K562 (cell line): Measurements from ENCODE around the gene GPSM3. TPM values are rescaled to one million over a fixed set of nuclear protein-coding genes. Genes with fewer than 3 reads are reported as not detected.

Experiments used
- ATF1 ChIP-seq, 2 experiments: fragments of 450-650 bp in 1 of 2; IDR thresholded peaks; 2 replicates each; pipeline ENCODE4 v1.6.1; 2016; ENCODE audit warnings: missing compliant biosample characterization in 1 of 2, missing genetic modification characterization in 1 of 2
- CHD4 ChIP-seq: fragments of 200-600 bp; sonication (generic); IDR thresholded peaks from 3 replicates; pipeline ENCODE4 v1.6.1; 2012; ENCODE audit warnings: low read depth, mild to moderate bottlenecking, mixed read lengths, low read length, inconsistent platforms; ENCODE audit not compliant: insufficient read depth, insufficient replicate concordance, poor library complexity, severe bottlenecking
- CREBBP ChIP-seq: IDR thresholded peaks from one replicate; pipeline ENCODE4 v1.6.1; 2012; ENCODE audit warnings: low read depth, mild to moderate bottlenecking, control low read depth, inconsistent platforms, low read length
- DMBX1 ChIP-seq: fragments of 250-450 bp; sonication (Bioruptor Pico); IDR thresholded peaks from 2 replicates; pipeline ENCODE4 v1.8.0; 2022; ENCODE audit warnings: inconsistent platforms, mild to moderate bottlenecking, moderate library complexity, borderline replicate concordance
- FOXK2 ChIP-seq, 2 experiments: fragments of 450-650 bp; IDR thresholded peaks in 1 of 2; conservative IDR thresholded peaks in 1 of 2; 2 replicates each; pipeline ENCODE4 v1.6.1; 2016; ENCODE audit warnings: low read depth in 2 of 2, mild to moderate bottlenecking in 1 of 2
- GMEB1 ChIP-seq: fragments of 250-450 bp; sonication (Bioruptor Pico); IDR thresholded peaks from 2 replicates; pipeline ENCODE4 v1.4.0; 2020; ENCODE audit warnings: mild to moderate bottlenecking
- ILF3 ChIP-seq: fragments of 450-650 bp; IDR thresholded peaks from 2 replicates; pipeline ENCODE4 v1.6.1; 2018; ENCODE audit warnings: antibody characterized with exemption, mild to moderate bottlenecking, moderate library complexity, borderline replicate concordance
- KDM2B ChIP-seq: fragments of 250-450 bp; sonication (Bioruptor Pico); IDR thresholded peaks from 2 replicates; pipeline ENCODE4 v1.8.0; 2021; ENCODE audit warnings: mild to moderate bottlenecking, moderate library complexity
- MCM3 ChIP-seq: fragments of 450-650 bp; IDR thresholded peaks from 2 replicates; pipeline ENCODE4 v1.6.1; 2016
- MCM5 ChIP-seq: fragments of 450-650 bp; IDR thresholded peaks from 2 replicates; pipeline ENCODE4 v1.6.1; 2016; ENCODE audit warnings: low read depth
- MEF2D ChIP-seq: conservative IDR thresholded peaks from 2 replicates; pipeline ENCODE4 v1.6.1; 2016; ENCODE audit warnings: low read depth, missing genetic modification characterization, missing compliant biosample characterization
- MTA1 ChIP-seq: fragments of 450-650 bp; IDR thresholded peaks from 2 replicates; pipeline ENCODE4 v1.6.1; 2017; ENCODE audit warnings: borderline replicate concordance
- MYC ChIP-seq, 2 experiments: fragments of 250-450 bp in 1 of 2; sonication (Bioruptor Pico) in 1 of 2; IDR thresholded peaks; 2 replicates each; pipeline versions ENCODE4 v1.5.1 to v1.6.1; 2012 to 2021; ENCODE audit warnings: low read depth in 2 of 2, borderline replicate concordance in 1 of 2, improper control_type of control experiment in 1 of 2, low read length in 1 of 2, mild to moderate bottlenecking in 1 of 2, moderate library complexity in 1 of 2
- NBN ChIP-seq: fragments of 450-650 bp; IDR thresholded peaks from 2 replicates; pipeline ENCODE4 v1.6.1; 2016; ENCODE audit warnings: low read depth, mild to moderate bottlenecking
- NUFIP1 ChIP-seq: fragments of 450-650 bp; IDR thresholded peaks from 2 replicates; pipeline ENCODE4 v1.6.1; 2018; ENCODE audit not compliant: partially characterized antibody
- PRPF4 ChIP-seq: fragments of 200-400 bp; formaldehyde crosslinking; IDR thresholded peaks from one replicate; pipeline ENCODE4 v1.6.1; 2017; ENCODE audit warnings: low read length, low read depth, mild to moderate bottlenecking; ENCODE audit not compliant: insufficient read depth, poor library complexity, severe bottlenecking
- RBBP5 ChIP-seq: fragments of 200-600 bp; sonication (generic); IDR thresholded peaks from 2 replicates; pipeline ENCODE4 v1.6.1; 2012; ENCODE audit warnings: borderline replicate concordance, mild to moderate bottlenecking, low read length, control low read depth, inconsistent platforms; ENCODE audit not compliant: insufficient read depth, poor library complexity, severe bottlenecking
- RBM17 ChIP-seq: fragments of 200-400 bp; formaldehyde crosslinking; IDR thresholded peaks from 2 replicates; pipeline ENCODE4 v1.6.1; 2017; ENCODE audit warnings: low read depth, mild to moderate bottlenecking, low read length, borderline replicate concordance
- STAT5B ChIP-seq: fragments of 250-450 bp; sonication (Bioruptor Pico); IDR thresholded peaks from 2 replicates; pipeline ENCODE4 v1.8.0; 2021; ENCODE audit warnings: mild to moderate bottlenecking, inconsistent platforms
- TFAP4 ChIP-seq: sonication (generic); formaldehyde crosslinking; IDR thresholded peaks from 2 replicates; pipeline ENCODE4 v1.8.0; 2022; ENCODE audit warnings: missing genetic modification reagents, mild to moderate bottlenecking, moderate library complexity, borderline replicate concordance
- ZBTB34 ChIP-seq: fragments of 250-450 bp; sonication (Bioruptor Pico); IDR thresholded peaks from 2 replicates; pipeline ENCODE4 v1.8.0; 2021; ENCODE audit warnings: mild to moderate bottlenecking, moderate library complexity
- ZFPM2 ChIP-seq: fragments of 250-450 bp; sonication (Bioruptor Pico); IDR thresholded peaks from 2 replicates; pipeline ENCODE4 v1.5.1; 2022; ENCODE audit warnings: mild to moderate bottlenecking
- ZNF561 ChIP-seq: fragments of 450-650 bp; formaldehyde crosslinking; conservative IDR thresholded peaks from 2 replicates; pipeline ENCODE4 v1.4.0; 2020; ENCODE audit warnings: mild to moderate bottlenecking, moderate library complexity
- ZNF584 ChIP-seq: fragments of 200-800 bp; sonication (Bioruptor generic); IDR thresholded peaks from 2 replicates; pipeline ENCODE4 v1.6.1; 2016; ENCODE audit warnings: low read depth, mild to moderate bottlenecking, missing genetic modification characterization, missing compliant biosample characterization
- polyA plus RNA-seq, 8 experiments: library from polyadenylated mRNA; depleted of rRNA in 4 of 8; stranded (reverse) in 5 of 8; unstranded in 3 of 8; fragments of >200 nt; fragmentation: Nextera tagmentation in 2 of 8; fragmentation: Illumina TruSeq in 1 of 8; extraction: Ambion mirVana in 2 of 8; extraction: Trizol in 1 of 8; gene quantifications; 2 replicates each; pipeline versions ENCODE4 v1.2.1 to v1.2.3, GENCODE V29; 2011 to 2014; ENCODE audit warnings: inconsistent platforms in 1 of 8, missing spikeins in 1 of 8
- total RNA-seq, 7 experiments: library from RNA; depleted of rRNA in 6 of 7; stranded (reverse); fragments of >200 nt in 6 of 7; fragmentation: Illumina TruSeq in 2 of 7; extraction: Trizol in 2 of 7; gene quantifications; 2 replicates each; pipeline versions ENCODE4 v1.2.1 to v1.2.3, GENCODE V29; 2011 to 2021; ENCODE audit warnings: low replicate concordance in 1 of 7

The GPSM3 gene
- total and polyA plus RNA-seq, 9 of the 15 experiments (the other 6 are each of a cell fraction or from before 2014, with no cell fraction given), result 5.3 to 42.6 (median 24.4) TPM

- no peak for TF ChIP-seq CREBBP
- no peak for TF ChIP-seq RBM17
- peak; percentile 57; the same call in 1 of the 2 replicates for TF ChIP-seq MTA1
- peak in 1 of 2 experiments; percentile 46; a peak in 3 of 4 replicates for TF ChIP-seq FOXK2 (conservative IDR thresholded peaks at IDR 0.05 in 1 of 2, IDR thresholded peaks at IDR 0.05 in 1 of 2; ENCODE audit: low read depth in 2 of 2)
- TF ChIP-seq ILF3, result no peak
- TF ChIP-seq STAT5B (CRISPR knock-in tag), result no peak
- 0 out of 2 replicates have a peak, but pooled peaks have one; percentile 15 for TF ChIP-seq NBN
- 0 out of 2 replicates have a peak, but pooled peaks have one; percentile 32 for TF ChIP-seq ZNF561 (CRISPR knock-in tag)
- 0 out of 2 replicates have a peak, but pooled peaks have one; percentile 31 for TF ChIP-seq ZFPM2 (CRISPR knock-in tag)
- no peak for TF ChIP-seq TFAP4 (CRISPR knock-in tag)
- TF ChIP-seq MCM3, result no peak
- TF ChIP-seq GMEB1 (CRISPR knock-in tag), result 0 out of 2 replicates have a peak, but pooled peaks have one; percentile 28
- TF ChIP-seq NUFIP1, result no peak
- TF ChIP-seq MCM5, result 0 out of 2 replicates have a peak, but pooled peaks have one; percentile 58
- peak; percentile 8 for TF ChIP-seq RBBP5
- no peak for TF ChIP-seq PRPF4
- no peak for TF ChIP-seq DMBX1 (CRISPR knock-in tag)
- no peak for TF ChIP-seq MEF2D (tag)
- TF ChIP-seq ZNF584, result no peak
- TF ChIP-seq CHD4, result no peak
- no peak for TF ChIP-seq ZBTB34 (CRISPR knock-in tag)
- no peak for TF ChIP-seq KDM2B (CRISPR knock-in tag)
- no peak for TF ChIP-seq ATF1 (CRISPR knock-in tag; IDR thresholded peaks at IDR 0.05)
- TF ChIP-seq ATF1 (tag; IDR thresholded peaks at IDR 0.05), result no peak
- peak; percentile 27; the same call in 1 of the 2 replicates for TF ChIP-seq MYC (IDR thresholded peaks at IDR 0.05; ENCODE audit: low read depth, low read length)
- no peak for TF ChIP-seq MYC (CRISPR knock-in tag; IDR thresholded peaks at IDR 0.05; ENCODE audit: borderline replicate concordance, low read depth)
Measured at GRCh38 chr6:32176476-32177182, 15.8 kb downstream of the GPSM3 start (continued).
